IPS-20b (cell line): Measurements from ENCODE around the gene KRR1.
"Not testable (repeated sequence)": the region's sequence is repeated elsewhere in the genome, so short reads cannot be mapped to it uniquely, and the experiment has no call there.

ENCODE experiments used
- H3K27ac ChIP-seq: one replicate; pipeline ENCODE4 v1.5.1; 2013; ENCODE audit warnings: low read length
- H3K27me3 ChIP-seq: 2 replicates; pipeline ENCODE4 v1.6.1; 2013; ENCODE audit warnings: mild to moderate bottlenecking, low read length, inconsistent platforms; ENCODE audit not compliant: insufficient read depth
- H3K36me3 ChIP-seq: 2 replicates; pipeline ENCODE4 v1.6.1; 2013; ENCODE audit warnings: low read depth, mild to moderate bottlenecking, inconsistent platforms, low read length, moderate library complexity; ENCODE audit not compliant: insufficient read depth
- H3K4me1 ChIP-seq: 2 replicates; pipeline ENCODE4 v1.6.1; 2013; ENCODE audit warnings: mild to moderate bottlenecking, control low read depth, inconsistent platforms, low read length, moderate library complexity; ENCODE audit not compliant: insufficient read depth
- H3K4me3 ChIP-seq: 2 replicates; pipeline ENCODE4 v1.5.1; 2013; ENCODE audit warnings: mild to moderate bottlenecking, low read length, inconsistent platforms
- H3K9ac ChIP-seq: 2 replicates; pipeline ENCODE4 v1.6.1; 2013; ENCODE audit warnings: low read depth, mild to moderate bottlenecking, inconsistent platforms, low read length, moderate library complexity
- H3K9me3 ChIP-seq: 2 replicates; pipeline ENCODE4 v1.6.1; 2013; ENCODE audit warnings: mild to moderate bottlenecking, low read depth, low read length, inconsistent platforms; ENCODE audit not compliant: insufficient read depth

KRR1 gene

DNA sequence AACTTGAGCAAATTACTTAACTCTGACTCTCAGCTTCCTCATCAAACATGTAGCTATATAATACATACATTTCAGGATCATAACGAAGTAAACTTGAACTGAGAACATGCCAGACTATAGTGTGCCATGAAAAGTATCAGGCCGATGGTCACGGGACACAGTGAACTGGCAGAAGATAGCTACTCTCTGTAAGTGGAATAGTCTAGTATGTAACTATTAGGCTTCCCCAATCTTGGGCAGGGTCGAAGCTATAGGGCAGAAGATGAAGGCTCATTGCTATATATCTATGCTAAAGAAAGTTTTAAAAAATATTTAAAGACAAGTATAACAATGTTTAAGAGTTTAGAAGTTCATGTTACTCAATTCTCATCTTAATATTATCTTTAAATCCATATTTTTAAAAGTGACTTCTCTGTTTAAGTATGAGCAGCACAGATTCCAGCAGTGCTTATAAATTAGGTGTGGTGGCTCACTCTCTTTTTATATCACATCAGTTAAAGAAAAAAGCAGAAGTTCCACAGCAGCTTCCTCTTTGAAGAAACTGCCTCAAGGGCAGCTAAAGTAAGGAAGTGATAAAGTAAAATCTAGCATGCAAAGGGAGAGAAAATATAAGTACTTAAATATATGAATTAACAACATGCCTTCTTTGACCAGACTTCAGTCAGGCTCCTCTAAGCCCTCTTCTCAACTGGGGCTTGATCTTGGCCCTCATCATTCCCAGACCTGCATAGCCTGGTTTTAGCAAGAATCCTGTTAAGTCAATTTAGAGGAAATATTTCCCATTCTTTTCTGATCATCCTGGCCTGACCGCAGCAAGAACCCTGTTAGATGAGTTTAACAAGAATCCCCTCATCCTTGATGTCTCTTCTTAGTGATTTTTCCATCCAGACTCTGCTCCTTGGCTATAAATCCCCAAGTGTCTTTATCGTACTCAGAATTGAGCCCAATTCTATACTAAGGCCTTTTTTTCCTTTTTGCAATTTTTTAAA is 39.2 kb downstream of the KRR1 start:
- H3K9me3 ChIP-seq, result no peaks in the 10 kb centered on the region
- H3K36me3 ChIP-seq, result no peaks in the 10 kb centered on the region
- no peak overlapping the region for H3K27ac ChIP-seq
- no peaks in the 10 kb centered on the region for H3K27me3 ChIP-seq
- H3K9ac ChIP-seq, result no peak overlapping the region
- H3K4me1 ChIP-seq, result peaks cover 5% of the 10 kb centered on the region; the same call in 1 of the 2 replicates
- H3K4me3 ChIP-seq, result no peak overlapping the region

DNA sequence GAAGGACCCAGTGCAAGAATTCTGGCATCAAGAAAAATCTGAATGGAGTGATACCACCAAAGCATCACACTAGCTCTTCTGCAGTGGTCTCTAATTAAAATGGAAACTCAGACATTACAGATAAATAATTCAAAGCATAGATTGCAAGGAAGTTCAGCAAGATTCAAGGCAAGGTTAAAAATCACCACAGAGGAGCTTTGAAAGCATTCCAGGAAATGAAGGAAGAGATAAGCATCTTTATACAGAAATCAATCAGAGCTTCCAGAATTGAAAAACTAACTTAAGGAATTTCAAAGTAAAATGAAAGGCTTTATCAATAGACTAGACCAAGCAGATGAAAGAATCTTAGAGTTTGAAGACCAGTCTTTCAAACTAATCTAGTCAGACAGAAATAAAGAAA is 51.2 kb downstream of the KRR1 start:
- Histone ChIP-seq H3K4me1 (no peaks in the 10 kb centered on the region), H3K9ac (no peak overlapping the region), H3K9me3 (peaks cover 35% of the 10 kb centered on the region), H3K4me3 (no peak overlapping the region), H3K36me3 (no peaks in the 10 kb centered on the region), H3K27me3 (no peaks in the 10 kb centered on the region), H3K27ac (no peak overlapping the region)

- H3K27ac ChIP-seq, result no peak overlapping the region
- H3K4me1 ChIP-seq, result no peaks in the 10 kb centered on the region
- peaks cover 34% of the 10 kb centered on the region for H3K9me3 ChIP-seq
- H3K27me3 ChIP-seq, result no peaks in the 10 kb centered on the region
- no peaks in the 10 kb centered on the region for H3K36me3 ChIP-seq
- no peak overlapping the region for H3K4me3 ChIP-seq
- H3K9ac ChIP-seq, result no peak overlapping the region
Observed at GRCh38 chr12:75459755-75460154, 51.7 kb downstream of the KRR1 start.

DNA sequence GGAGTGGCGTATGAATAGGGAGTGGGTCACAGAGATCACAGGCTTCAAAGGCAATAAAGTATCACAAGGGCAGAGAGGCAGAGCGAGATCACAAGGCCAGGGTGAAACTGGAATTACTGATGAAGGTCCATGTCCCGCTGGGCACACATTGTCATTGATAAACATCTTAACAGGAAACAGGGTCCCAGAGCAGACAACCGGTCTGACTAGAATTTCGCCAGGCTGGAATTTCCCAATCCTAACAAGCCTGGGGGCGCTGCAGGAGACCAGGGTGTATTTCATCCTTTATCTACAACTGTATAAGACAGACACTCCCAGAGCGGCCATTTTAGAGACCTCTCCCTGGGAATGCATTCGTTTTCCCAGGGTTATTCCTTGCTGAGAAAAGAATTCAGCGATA is 53.5 kb downstream of the KRR1 start:
- not testable (repeated sequence) for H3K36me3 ChIP-seq, H3K27ac ChIP-seq, H3K27me3 ChIP-seq, H3K4me1 ChIP-seq, H3K9ac ChIP-seq, H3K4me3 ChIP-seq
- H3K9me3 ChIP-seq, result peaks cover 27% of the 10 kb centered on the region

DNA sequence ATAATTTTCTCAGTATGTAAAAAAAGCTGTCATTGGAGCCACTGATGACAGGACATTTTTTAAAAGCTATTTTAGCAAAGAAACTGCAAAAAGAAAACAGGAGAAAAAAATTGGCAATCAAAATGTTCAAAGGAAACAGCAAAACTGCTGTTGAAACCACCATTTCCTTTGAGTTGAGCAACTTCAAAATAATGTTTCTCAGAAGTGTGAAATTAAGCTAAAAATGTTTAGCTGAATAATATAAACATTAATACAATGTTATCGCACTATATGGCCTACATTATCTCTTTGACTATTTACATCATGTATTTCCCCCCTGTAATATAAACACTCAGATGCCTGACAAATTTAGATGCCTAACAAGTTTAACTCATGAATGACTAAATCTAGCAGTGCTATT is 54.2 kb downstream of the KRR1 start:
- H3K27me3 ChIP-seq, result no peaks in the 10 kb centered on the region
- no peaks in the 10 kb centered on the region for H3K36me3 ChIP-seq
- no peaks in the 10 kb centered on the region for H3K4me1 ChIP-seq
- H3K27ac ChIP-seq, result no peak overlapping the region
- H3K9ac ChIP-seq, result no peak overlapping the region
- H3K4me3 ChIP-seq, result no peak overlapping the region
- H3K9me3 ChIP-seq, result peaks cover 27% of the 10 kb centered on the region

GRCh38 chr12:75455839-75456238 is 55.6 kb downstream of the KRR1 start:
- Histone ChIP-seq H3K9me3 (peaks cover 27% of the 10 kb centered on the region), H3K27ac (no peak overlapping the region), H3K36me3 (no peaks in the 10 kb centered on the region), H3K4me1 (no peaks in the 10 kb centered on the region), H3K4me3 (no peak overlapping the region), H3K27me3 (no peaks in the 10 kb centered on the region), H3K9ac (no peak overlapping the region)

DNA sequence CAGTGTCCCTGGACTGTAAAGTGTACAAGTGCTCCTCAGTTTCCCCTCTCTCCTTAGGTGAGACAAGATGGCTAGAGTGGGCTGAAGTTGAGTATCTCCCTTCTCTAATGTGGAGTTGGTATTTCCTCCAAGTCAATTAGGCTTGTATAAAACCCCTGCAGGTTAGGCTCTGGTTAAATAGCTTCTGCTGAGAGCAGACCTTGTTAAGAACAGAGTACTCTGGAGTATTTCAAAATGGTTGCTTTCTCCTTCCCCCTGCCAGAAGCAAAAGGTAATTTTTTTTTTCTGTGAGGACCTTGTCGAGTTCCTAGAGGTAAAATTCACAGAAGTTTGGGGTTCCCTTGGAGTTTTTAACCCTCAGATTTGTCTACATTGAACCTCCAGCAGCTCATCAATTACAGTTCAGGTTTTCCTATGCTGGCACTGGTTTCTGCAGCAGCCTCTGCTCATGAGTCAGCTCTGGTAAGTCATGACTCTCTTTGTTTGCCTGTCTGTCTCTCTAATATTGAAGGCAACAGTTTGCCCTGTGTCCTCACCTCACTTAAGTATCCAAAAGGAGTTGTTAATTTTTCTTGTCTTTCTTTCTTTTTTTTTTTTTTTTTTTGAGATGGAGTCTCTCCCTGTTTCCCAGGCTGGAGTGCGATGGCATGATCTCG is 58.6 kb downstream of the KRR1 start:
- Histone ChIP-seq H3K9me3 (peaks cover 8% of the 10 kb centered on the region; the same call in 1 of the 2 replicates), H3K4me1 (no peaks in the 10 kb centered on the region), H3K36me3 (no peaks in the 10 kb centered on the region), H3K27me3 (no peaks in the 10 kb centered on the region), H3K27ac (no peak overlapping the region), H3K4me3 (no peak overlapping the region), H3K9ac (no peak overlapping the region)

GRCh38 chr12:75447691-75448393 is 63.6 kb downstream of the KRR1 start:
- no peak overlapping the region for H3K9ac ChIP-seq
- H3K36me3 ChIP-seq, result no peaks in the 10 kb centered on the region
- H3K27ac ChIP-seq, result no peak overlapping the region
- H3K4me1 ChIP-seq, result no peaks in the 10 kb centered on the region
- H3K9me3 ChIP-seq, result no peaks in the 10 kb centered on the region
- H3K27me3 ChIP-seq, result no peaks in the 10 kb centered on the region
- no peak overlapping the region for H3K4me3 ChIP-seq

- no peak overlapping the region for H3K4me3 ChIP-seq
- no peaks in the 10 kb centered on the region for H3K4me1 ChIP-seq
- H3K27me3 ChIP-seq, result no peaks in the 10 kb centered on the region
- no peaks in the 10 kb centered on the region; the same call in 1 of the 2 replicates for H3K9me3 ChIP-seq
- H3K36me3 ChIP-seq, result no peaks in the 10 kb centered on the region
- H3K9ac ChIP-seq, result no peak overlapping the region
- no peak overlapping the region for H3K27ac ChIP-seq
Observed at GRCh38 chr12:75446857-75447256, 64.6 kb downstream of the KRR1 start.

DNA sequence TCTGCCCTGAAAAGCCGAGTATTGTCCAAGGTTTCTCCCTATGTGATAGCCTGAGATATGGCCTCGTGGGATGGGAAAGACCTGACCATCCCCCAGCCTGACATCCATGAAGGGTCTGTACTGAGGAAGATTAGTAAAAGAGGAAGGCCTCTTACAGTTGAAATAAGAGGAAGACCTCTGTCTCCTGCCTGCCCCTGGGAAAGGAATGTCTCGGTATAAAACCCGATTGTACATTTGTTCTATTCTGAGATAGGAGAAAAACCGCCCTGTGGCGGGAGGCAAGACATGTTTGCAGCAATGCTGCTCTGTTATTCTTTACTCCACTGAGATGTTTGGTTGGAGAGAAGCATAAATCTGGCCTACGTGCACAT is 66.3 kb downstream of the KRR1 start:
- not testable (repeated sequence) for H3K9me3 ChIP-seq, H3K4me1 ChIP-seq, H3K4me3 ChIP-seq, H3K36me3 ChIP-seq, H3K27ac ChIP-seq, H3K9ac ChIP-seq, H3K27me3 ChIP-seq

- no peaks in the 10 kb centered on the region for H3K27me3 ChIP-seq
- peaks cover 9% of the 10 kb centered on the region for H3K9me3 ChIP-seq
- no peaks in the 10 kb centered on the region for H3K4me1 ChIP-seq
- H3K27ac ChIP-seq, result no peak overlapping the region
- H3K9ac ChIP-seq, result no peak overlapping the region
- no peaks in the 10 kb centered on the region for H3K36me3 ChIP-seq
- H3K4me3 ChIP-seq, result no peak overlapping the region
Observed at GRCh38 chr12:75444429-75445136, 66.8 kb downstream of the KRR1 start.
